Thoracic aorta (tissue), 2 donors: Measurements from ENCODE around the gene FYCO1. TPM values are rescaled to one million over a fixed set of nuclear protein-coding genes. Genes with fewer than 3 reads are reported as not detected.

Source experiments
- ATAC-seq: fragments of 150-250 bp; one replicate; pipeline ENCODE4 v1.8.0; 2017; ENCODE audit warnings: low read depth; ENCODE audit not compliant: insufficient number of reproducible peaks, low FRiP score
- DNase-seq: peaks from one replicate; pipeline ENCODE4 v3.0.0-alpha.2; 2020; ENCODE audit warnings: low spot score
- H3K27ac ChIP-seq, 2 donors: fragments of 200-600 bp; sonication (generic); 1 replicate in 1 of 2; 2 replicates in 1 of 2; pipeline ENCODE4 v1.5.1; 2016; ENCODE audit warnings: mild to moderate bottlenecking in 2 of 2, moderate library complexity in 2 of 2
- H3K27me3 ChIP-seq: fragments of 200-600 bp; sonication (generic); replicated peaks from 2 replicates; pipeline ENCODE4 v1.6.0; 2016; ENCODE audit warnings: mild to moderate bottlenecking; ENCODE audit not compliant: insufficient read depth
- H3K36me3 ChIP-seq: fragments of 200-600 bp; sonication (generic); one replicate; pipeline ENCODE4 v1.5.1; 2016
- H3K4me1 ChIP-seq, 2 donors: fragments of 200-600 bp; sonication (generic); 1 replicate in 1 of 2; 2 replicates in 1 of 2; pipeline versions ENCODE4 v1.5.1 to v1.6.0; 2016; ENCODE audit warnings: low read depth in 2 of 2, mild to moderate bottlenecking in 1 of 2; ENCODE audit not compliant: control insufficient read depth in 1 of 2
- H3K4me3 ChIP-seq: fragments of 200-600 bp; sonication (generic); 2 replicates; pipeline ENCODE4 v1.5.1; 2016; ENCODE audit warnings: mild to moderate bottlenecking
- H3K9me3 ChIP-seq: fragments of 200-600 bp; sonication (generic); 2 replicates; pipeline ENCODE4 v1.5.1; 2016
- CTCF ChIP-seq: fragments of 200-600 bp; sonication (generic); IDR thresholded peaks from one replicate; pipeline ENCODE4 v1.5.1; 2019; ENCODE audit warnings: antibody characterized with exemption
- total RNA-seq, 2 donors: library from RNA; depleted of rRNA; stranded (reverse); fragments of >200 nt; gene quantifications; one replicate each; pipeline versions ENCODE4 v1.1.0 to v1.2.3, GENCODE V29; 2016

Gene FYCO1
- total RNA-seq, 2 donors from 2014 or later, result 70.4 to 86.1 TPM

GRCh38 chr3:45911511-45912226 is 84.0 kb downstream of the FYCO1 start:
- Histone ChIP-seq H3K27me3 (no peaks in the 10 kb centered on the region), H3K4me3 (no peak overlapping the region), H3K4me1 (no peaks in the 10 kb centered on the region), H3K27ac (no peak overlapping the region), H3K9me3 (no peaks in the 10 kb centered on the region), H3K36me3 (no peaks in the 10 kb centered on the region)
- TF ChIP-seq CTCF, result no peak
- DNase-seq, result no peak
- ATAC-seq, result no peak

GRCh38 chr3:45910892-45911291 is 84.7 kb downstream of the FYCO1 start:
- H3K36me3 ChIP-seq, result no peaks in the 10 kb centered on the region
- no peak for DNase-seq
- no peaks in the 10 kb centered on the region for H3K9me3 ChIP-seq
- ATAC-seq, result no peak
- TF ChIP-seq CTCF, result no peak
- H3K4me1 ChIP-seq, result no peaks in the 10 kb centered on the region
- H3K27ac ChIP-seq, result no peak overlapping the region
- H3K4me3 ChIP-seq, result no peak overlapping the region
- H3K27me3 ChIP-seq, result no peaks in the 10 kb centered on the region

GRCh38 chr3:45909542-45909941 is 86.1 kb downstream of the FYCO1 start:
- no peaks in the 10 kb centered on the region for H3K36me3 ChIP-seq
- H3K9me3 ChIP-seq, result no peaks in the 10 kb centered on the region
- H3K4me1 ChIP-seq, result no peaks in the 10 kb centered on the region
- H3K27ac ChIP-seq, result no peak overlapping the region
- no peaks in the 10 kb centered on the region for H3K27me3 ChIP-seq
- no peak overlapping the region for H3K4me3 ChIP-seq
- TF ChIP-seq CTCF, result no peak
- ATAC-seq (no peak), DNase-seq (no peak)

GRCh38 chr3:45908761-45909160 is 86.9 kb downstream of the FYCO1 start:
- TF ChIP-seq CTCF, result no peak
- DNase-seq (no peak), ATAC-seq (no peak)
- no peaks in the 10 kb centered on the region for H3K36me3 ChIP-seq
- H3K27ac ChIP-seq, result no peak overlapping the region
- no peak overlapping the region for H3K4me3 ChIP-seq
- no peaks in the 10 kb centered on the region for H3K27me3 ChIP-seq
- H3K9me3 ChIP-seq, result no peaks in the 10 kb centered on the region
- no peaks in the 10 kb centered on the region for H3K4me1 ChIP-seq

GRCh38 chr3:45907769-45908705 is 87.6 kb downstream of the FYCO1 start:
- DNase-seq, result no peak
- Histone ChIP-seq H3K27ac (no peak overlapping the region), H3K4me1 (no peaks in the 10 kb centered on the region), H3K4me3 (no peak overlapping the region), H3K27me3 (no peaks in the 10 kb centered on the region), H3K36me3 (no peaks in the 10 kb centered on the region), H3K9me3 (no peaks in the 10 kb centered on the region)
- TF ChIP-seq CTCF, result no peak
- ATAC-seq, result no peak
